Measurements from ENCODE around the gene SYT2. TPM values are rescaled to one million over a fixed set of nuclear protein-coding genes. Genes with fewer than 3 reads are reported as not detected.

SYT2 gene
- total and polyA plus RNA-seq, 11 donors = 0.03 to 0.09 (median 0.06) TPM; not detected in 6

- Histone ChIP-seq H3K4me3 (no peak overlapping the region), H3K27ac (no peak overlapping the region), H3K27me3 (peaks cover 0 to 50% (median 0%) of the 10 kb centered on the region in 9 donors), H3K4me1 (peaks cover 0 to 34% (median 21%) of the 10 kb centered on the region in 12 donors), H3K9me3 (no peaks in the 10 kb centered on the region), H3K36me3 (peaks cover 0 to 42% (median 0%) of the 10 kb centered on the region in 9 donors)
- 89 to 97% (median 93%) methylated on average over 13 of the region's 13 CpGs for WGBS, 4 donors
- no peak for ATAC-seq
- DNase-seq = no peak
- intact Hi-C loops (cut with DNase I) = loop anchor here in 2 of 10 donors (10.0 kb wide), 2 partner anchors 92 to 252 kb away; partner anchors contain the start of genes PPP1R12B (in 2 of the 2) and UBE2T (in 2 of the 2)
- TF ChIP-seq CTCF (IDR thresholded peaks at IDR 0.05) = no peak
- TF ChIP-seq POLR2A (IDR thresholded peaks at IDR 0.05) = no peak
These were observed 113.6 kb downstream of the SYT2 start for GRCh38 chr1:202596638-202597037.

- Histone ChIP-seq H3K9me3 (no peaks in the 10 kb centered on the region), H3K4me3 (no peak overlapping the region), H3K4me1 (peaks cover 4 to 55% (median 39%) of the 10 kb centered on the region in 12 donors), H3K27ac (peak overlapping the region in 8 of 12 donors; percentile 5 to 92 (median 68)), H3K36me3 (peaks cover 0 to 22% (median 0%) of the 10 kb centered on the region in 9 donors), H3K27me3 (peaks cover 0 to 39% (median 0%) of the 10 kb centered on the region in 9 donors)
- 57 to 77% (median 66%) methylated on average over 4 of the region's 4 CpGs for WGBS, 4 donors
- intact Hi-C loops (cut with DNase I) = loop anchor here in 2 of 10 donors (10.0 kb wide), 2 partner anchors 89 to 249 kb away; partner anchors contain the start of genes PPP1R12B (in 2 of the 2) and UBE2T (in 2 of the 2)
- ATAC-seq (no peak), DNase-seq (no peak)
- no peak for TF ChIP-seq CTCF (IDR thresholded peaks at IDR 0.05)
- TF ChIP-seq POLR2A (IDR thresholded peaks at IDR 0.05) = no peak
These were observed 116.4 kb downstream of the SYT2 start for GRCh38 chr1:202593845-202594244.

DNA sequence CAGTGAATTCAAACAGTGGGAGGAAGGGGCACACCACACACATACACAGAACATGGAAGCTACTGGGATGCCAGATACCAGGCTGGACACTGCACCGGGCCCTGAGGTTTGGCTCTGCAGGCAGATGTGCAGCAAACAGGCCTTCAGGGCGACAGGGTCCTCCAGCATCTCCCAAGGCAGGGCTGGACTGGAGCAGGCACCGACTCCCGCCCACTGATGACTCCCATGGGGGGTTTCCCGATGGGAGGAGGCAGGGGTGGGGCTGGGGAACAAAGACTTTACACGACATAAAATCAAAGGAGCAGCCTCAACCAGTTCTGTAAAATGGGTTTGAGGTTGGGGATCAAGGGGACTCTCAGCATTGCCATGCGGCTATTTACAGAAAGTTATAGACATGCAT is 118.1 kb downstream of the SYT2 start:
- WGBS, 4 donors = 61 to 79% (median 72%) methylated on average over 7 of the region's 7 CpGs
- DNase-seq (peak in 1 of 5 donors; percentile 28), ATAC-seq (no peak)
- H3K36me3 ChIP-seq = peaks cover 0 to 13% (median 0%) of the 10 kb centered on the region in 9 donors
- TF ChIP-seq CTCF (IDR thresholded peaks at IDR 0.05) (no peak), POLR2A (IDR thresholded peaks at IDR 0.05) (no peak)
- peaks cover 9 to 72% (median 56%) of the 10 kb centered on the region in 12 donors for H3K4me1 ChIP-seq
- peaks cover 0 to 31% (median 0%) of the 10 kb centered on the region in 9 donors for H3K27me3 ChIP-seq
- intact Hi-C loops (cut with DNase I) = loop anchor here in 2 of 10 donors (10.0 kb wide), 2 partner anchors 87 to 247 kb away; partner anchors contain the start of genes PPP1R12B (in 2 of the 2) and UBE2T (in 2 of the 2)
- H3K9me3 ChIP-seq = no peaks in the 10 kb centered on the region
- peak overlapping the region in 7 of 12 donors; percentile 3 to 92 (median 72) for H3K27ac ChIP-seq
- no peak overlapping the region for H3K4me3 ChIP-seq

- H3K4me1 ChIP-seq = peaks cover 14 to 78% (median 63%) of the 10 kb centered on the region in 12 donors
- no peak overlapping the region for H3K4me3 ChIP-seq
- no peaks in the 10 kb centered on the region for H3K9me3 ChIP-seq
- TF ChIP-seq POLR2A (IDR thresholded peaks at IDR 0.05) (no peak), CTCF (IDR thresholded peaks at IDR 0.05) (no peak)
- H3K36me3 ChIP-seq = peaks cover 0 to 9% (median 0%) of the 10 kb centered on the region in 9 donors
- peaks cover 0 to 31% (median 0%) of the 10 kb centered on the region in 9 donors for H3K27me3 ChIP-seq
- DNase-seq (no peak), ATAC-seq (no peak)
- intact Hi-C loops (cut with DNase I) = loop anchor here in 2 of 10 donors (10.0 kb wide), 2 partner anchors 87 to 247 kb away; partner anchors contain the start of genes PPP1R12B (in 2 of the 2) and UBE2T (in 2 of the 2)
- WGBS, 4 donors = 92 to 98% (median 94%) methylated on average over 7 of the region's 7 CpGs
- peak overlapping the region in 8 of 12 donors; percentile 17 to 94 (median 88) for H3K27ac ChIP-seq
These were observed 118.7 kb downstream of the SYT2 start for GRCh38 chr1:202591515-202591914.

All from heart left ventricle (tissue), 16 donors.